C4-2B (cell line): ENCODE data around the gene GNPTG.

Experiments
- H3K27ac ChIP-seq: fragments of 450-650 bp; 2 replicates; pipeline ENCODE4 v1.5.1; 2017
- ZFX ChIP-seq: fragments of 450-650 bp; IDR thresholded peaks from 2 replicates; pipeline ENCODE4 v1.6.1; 2017
- TF ChIP-seq, protein P1 (sequence below): fragments of 450-650 bp; conservative IDR thresholded peaks from 2 replicates; pipeline ENCODE4 v1.5.1; 2017; ENCODE audit warnings: mild to moderate bottlenecking

The GNPTG gene

DNA sequence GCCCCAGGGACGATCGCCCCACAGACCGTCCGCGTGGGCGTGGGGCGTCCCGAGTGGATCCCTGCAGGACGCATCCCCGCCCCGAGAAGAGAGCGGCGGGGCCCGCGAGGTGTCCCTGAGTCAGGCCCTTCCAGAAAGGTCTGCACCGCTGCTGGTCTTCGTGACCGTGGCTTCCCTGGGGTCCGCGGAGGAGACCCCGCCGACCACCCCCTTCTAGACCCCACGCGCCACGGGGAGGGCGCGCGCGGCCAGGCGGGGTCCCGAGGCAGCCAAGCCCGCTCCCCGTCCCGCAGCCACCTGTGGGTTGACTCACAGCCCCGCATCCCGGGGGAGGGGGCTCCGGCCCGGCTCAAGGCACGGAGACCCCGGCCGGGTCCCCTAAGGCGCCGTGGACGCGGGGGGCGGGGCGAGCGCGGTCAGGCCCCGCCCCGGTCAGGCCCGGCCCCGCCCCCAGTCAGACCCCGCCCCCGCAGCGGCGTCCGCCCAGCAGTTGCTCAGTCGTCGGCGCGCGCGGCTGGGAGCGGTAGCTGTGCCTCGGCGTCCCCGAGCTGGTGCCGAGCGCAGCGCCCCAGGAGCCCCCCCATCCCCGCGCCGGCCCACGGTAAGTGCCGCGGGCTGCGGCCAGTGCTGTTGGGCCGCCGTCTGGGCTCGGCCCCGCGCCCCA is 18.4 kb upstream of the GNPTG start, which contains the start of gene BAIAP3:
BAIAP3 (plus strand) TSS at position 497 of the 664 bp plus-strand sequence. CDS start 4,905 bp downstream, outside the sequence.
- H3K27ac ChIP-seq = peak within 1 kb of the TSS; percentile 69; the same call in 1 of the 2 replicates
- TF ChIP-seq, protein P1, sequence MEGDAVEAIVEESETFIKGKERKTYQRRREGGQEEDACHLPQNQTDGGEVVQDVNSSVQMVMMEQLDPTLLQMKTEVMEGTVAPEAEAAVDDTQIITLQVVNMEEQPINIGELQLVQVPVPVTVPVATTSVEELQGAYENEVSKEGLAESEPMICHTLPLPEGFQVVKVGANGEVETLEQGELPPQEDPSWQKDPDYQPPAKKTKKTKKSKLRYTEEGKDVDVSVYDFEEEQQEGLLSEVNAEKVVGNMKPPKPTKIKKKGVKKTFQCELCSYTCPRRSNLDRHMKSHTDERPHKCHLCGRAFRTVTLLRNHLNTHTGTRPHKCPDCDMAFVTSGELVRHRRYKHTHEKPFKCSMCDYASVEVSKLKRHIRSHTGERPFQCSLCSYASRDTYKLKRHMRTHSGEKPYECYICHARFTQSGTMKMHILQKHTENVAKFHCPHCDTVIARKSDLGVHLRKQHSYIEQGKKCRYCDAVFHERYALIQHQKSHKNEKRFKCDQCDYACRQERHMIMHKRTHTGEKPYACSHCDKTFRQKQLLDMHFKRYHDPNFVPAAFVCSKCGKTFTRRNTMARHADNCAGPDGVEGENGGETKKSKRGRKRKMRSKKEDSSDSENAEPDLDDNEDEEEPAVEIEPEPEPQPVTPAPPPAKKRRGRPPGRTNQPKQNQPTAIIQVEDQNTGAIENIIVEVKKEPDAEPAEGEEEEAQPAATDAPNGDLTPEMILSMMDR = no peak
- TF ChIP-seq ZFX = no peak

DNA sequence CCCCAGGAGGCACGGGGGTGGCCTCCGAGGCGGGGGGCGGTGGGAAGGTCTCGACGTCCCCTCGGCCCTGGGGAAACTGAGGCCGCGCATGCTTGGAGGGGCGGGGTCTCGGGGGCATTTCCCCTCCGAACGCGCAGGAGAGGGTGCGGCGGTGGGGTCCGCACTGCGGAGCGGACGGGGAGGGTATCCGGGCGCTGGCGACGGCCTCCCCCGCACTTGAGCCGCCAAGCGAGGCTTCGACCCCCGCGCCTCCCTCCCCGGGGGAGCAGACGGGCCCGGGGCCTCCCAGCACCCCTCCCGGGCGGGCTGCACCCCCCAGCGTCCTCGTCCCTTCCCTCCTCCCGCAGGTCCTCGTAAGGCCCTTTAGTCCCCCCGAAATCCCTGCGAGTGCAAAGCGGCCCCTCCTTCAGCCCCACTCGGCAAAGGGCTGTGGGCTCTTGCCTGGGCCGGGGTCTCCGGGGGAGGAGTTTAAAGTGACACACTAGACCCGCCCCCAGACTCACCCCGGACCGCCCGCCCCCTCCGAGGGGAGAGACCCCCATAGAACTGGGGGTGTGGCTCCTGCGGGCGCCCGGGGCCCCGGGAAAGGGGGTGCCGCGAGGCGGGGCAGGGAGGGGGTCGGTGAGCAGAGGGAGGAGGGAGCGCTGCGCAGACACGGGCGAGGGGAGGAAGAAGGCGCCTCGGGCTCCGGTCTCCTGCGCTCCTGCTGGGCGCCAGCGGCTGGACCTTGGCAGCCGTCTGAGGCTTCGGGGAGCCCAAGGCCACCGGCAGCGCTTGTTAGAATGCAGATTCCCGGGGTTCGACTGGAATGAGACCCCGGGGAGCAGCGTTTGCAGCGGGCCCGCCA is 17.7 kb upstream of the GNPTG start:
- TF ChIP-seq, protein P1 = no peak
- no peak overlapping the region for H3K27ac ChIP-seq

DNA sequence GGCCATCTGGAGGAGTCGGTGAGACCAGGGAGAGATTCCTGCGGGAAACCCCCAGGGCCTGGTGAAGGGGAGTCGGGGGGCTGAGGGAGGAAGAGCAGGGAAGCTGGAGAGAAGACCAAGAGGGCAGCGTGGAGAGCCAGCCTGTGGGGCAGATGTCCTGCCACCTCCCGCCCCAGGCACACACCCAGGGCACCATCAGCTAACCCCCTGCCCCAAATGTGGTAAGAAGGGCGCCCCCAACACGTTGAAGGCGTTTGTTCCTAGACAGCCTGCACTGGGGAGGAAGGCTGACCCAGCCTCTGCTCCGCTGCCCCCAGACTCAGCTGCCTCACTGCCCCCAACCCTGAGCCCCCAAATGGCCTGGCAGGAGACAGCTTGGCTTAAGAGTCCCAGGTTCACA is 17.0 kb upstream of the GNPTG start:
- no peak overlapping the region for H3K27ac ChIP-seq
- TF ChIP-seq, protein P1 = no peak
- no peak for TF ChIP-seq ZFX

DNA sequence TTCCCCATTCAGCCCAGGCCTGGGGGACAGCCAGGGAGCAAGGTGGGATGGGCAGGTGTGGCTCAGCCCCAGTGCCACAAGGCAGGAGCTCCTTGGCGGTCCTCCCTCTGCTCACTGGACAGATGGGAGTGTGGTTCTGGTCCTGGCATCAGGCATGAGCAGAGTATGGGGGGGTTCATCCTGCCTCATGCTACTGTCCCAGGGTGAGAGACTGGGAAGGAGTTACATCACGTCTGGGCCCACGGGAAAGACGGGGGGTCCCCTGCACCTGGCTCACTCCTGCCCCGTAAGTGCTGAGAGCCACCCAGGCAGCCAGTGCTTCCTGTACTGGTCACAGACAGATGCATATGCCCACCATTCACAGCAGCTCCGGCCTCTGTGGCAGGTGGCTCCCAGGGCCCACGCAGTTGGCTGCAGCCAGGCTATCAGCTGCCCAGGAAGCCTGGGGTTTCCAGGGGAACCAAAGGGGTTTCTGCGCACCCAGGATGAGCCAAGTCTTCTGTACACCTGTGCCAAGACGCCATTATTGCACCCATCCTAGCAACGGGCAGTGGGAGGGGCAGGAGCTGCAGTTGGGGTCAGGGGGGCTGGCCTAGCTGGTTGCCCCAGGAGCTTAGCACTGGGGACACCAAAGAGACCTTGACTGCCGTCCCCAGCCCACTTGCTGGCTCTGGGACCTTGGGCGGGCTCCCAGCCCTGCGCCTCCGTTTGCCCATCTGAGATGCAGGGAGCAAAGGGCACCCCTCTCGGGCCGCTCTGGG is 16.3 kb upstream of the GNPTG start:
- no peak overlapping the region for H3K27ac ChIP-seq
- TF ChIP-seq ZFX = no peak
- TF ChIP-seq, protein P1 = no peak

DNA sequence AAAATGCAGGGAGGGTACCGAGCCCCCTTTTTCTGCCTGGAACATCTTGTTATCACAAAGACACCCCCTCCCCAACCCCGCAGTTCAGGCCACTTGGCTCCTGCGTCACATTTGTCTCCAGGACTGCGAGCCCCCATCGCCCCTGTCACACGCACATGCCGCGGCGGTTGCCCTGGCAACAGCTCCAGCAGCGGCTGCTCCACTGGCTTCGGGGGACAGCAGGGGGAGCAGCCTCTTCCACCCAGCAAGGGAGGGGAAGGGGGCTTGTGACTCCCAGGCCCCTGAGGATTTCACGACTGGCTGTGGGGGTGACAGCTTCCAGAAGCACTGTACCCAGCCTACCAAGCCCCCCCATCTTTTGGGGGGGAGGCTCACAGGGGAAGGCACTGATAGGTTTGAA is 15.7 kb upstream of the GNPTG start:
- TF ChIP-seq, protein P1 = no peak
- no peak for TF ChIP-seq ZFX
- no peak overlapping the region for H3K27ac ChIP-seq

DNA sequence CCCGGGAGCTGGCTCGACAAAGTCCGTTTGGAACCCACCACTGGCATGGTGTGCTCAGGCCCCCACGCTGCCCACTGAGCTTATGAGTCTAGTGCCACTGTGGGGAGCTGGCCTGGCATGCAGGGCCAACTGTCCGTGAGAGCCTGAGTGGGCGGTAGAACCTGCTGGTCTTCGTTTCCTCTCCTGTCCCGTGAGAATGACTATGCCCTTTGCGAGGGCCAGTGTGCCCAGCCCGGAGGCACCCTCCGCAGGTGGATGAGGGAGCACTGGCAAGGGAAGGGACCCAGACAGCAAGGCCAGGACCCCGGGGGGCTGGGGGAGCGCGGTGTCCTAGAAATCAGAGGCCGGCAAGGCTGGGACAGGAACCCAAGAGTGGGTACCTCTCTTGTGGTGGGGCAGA is 15.1 kb upstream of the GNPTG start:
- no peak for TF ChIP-seq ZFX
- TF ChIP-seq, protein P1 = no peak

More for the DNA sequence above, 15.1 kb upstream of the GNPTG start:
- H3K27ac ChIP-seq = no peak overlapping the region
